AG08396 (cell line): Measurements from ENCODE around the gene RAD51B.
"Not testable (repeated sequence)": the region's sequence is repeated elsewhere in the genome, so short reads cannot be mapped to it uniquely, and the experiment has no call there.

Source experiments
- DNase-seq: peaks from one replicate; pipeline ENCODE4 v3.0.0; 2012; ENCODE audit warnings: low spot score, mixed read lengths

The RAD51B gene

GRCh38 chr14:68176687-68177086 lies 357.1 kb downstream of the RAD51B start:
- no peak for DNase-seq

GRCh38 chr14:68177728-68178127 lies 358.1 kb downstream of the RAD51B start:
- DNase-seq, result no peak

GRCh38 chr14:68178282-68178681 lies 358.7 kb downstream of the RAD51B start:
- DNase-seq, result no peak

GRCh38 chr14:68181519-68182326 lies 362.1 kb downstream of the RAD51B start:
- no peak for DNase-seq

- DNase-seq, result no peak
These were observed 362.9 kb downstream of the RAD51B start for GRCh38 chr14:68182492-68182891.

- DNase-seq, result not testable (repeated sequence)
These were observed 367.1 kb downstream of the RAD51B start for GRCh38 chr14:68186500-68187276.

GRCh38 chr14:68188174-68188573 lies 368.6 kb downstream of the RAD51B start:
- DNase-seq, result no peak

- no peak for DNase-seq
These were observed 370.5 kb downstream of the RAD51B start for GRCh38 chr14:68190032-68190431.

- no peak for DNase-seq
These were observed 372.2 kb downstream of the RAD51B start for GRCh38 chr14:68191567-68192321.

- DNase-seq, result no peak
These were observed 373.4 kb downstream of the RAD51B start for GRCh38 chr14:68192935-68193334.

GRCh38 chr14:68193970-68194681 lies 374.5 kb downstream of the RAD51B start:
- DNase-seq, result no peak

GRCh38 chr14:68195126-68195525 lies 375.5 kb downstream of the RAD51B start:
- no peak for DNase-seq

GRCh38 chr14:68198713-68199495 lies 379.3 kb downstream of the RAD51B start:
- no peak for DNase-seq

GRCh38 chr14:68199554-68200151 lies 380.1 kb downstream of the RAD51B start:
- no peak for DNase-seq

GRCh38 chr14:68203871-68204270 lies 384.3 kb downstream of the RAD51B start:
- no peak for DNase-seq

GRCh38 chr14:68208218-68208617 lies 388.6 kb downstream of the RAD51B start:
- peak; percentile 26 for DNase-seq

- no peak for DNase-seq
These were observed 389.2 kb downstream of the RAD51B start for GRCh38 chr14:68208626-68209317.

- peak; percentile 65 for DNase-seq
These were observed 391.2 kb downstream of the RAD51B start for GRCh38 chr14:68210729-68211299.

GRCh38 chr14:68211421-68211820 lies 391.8 kb downstream of the RAD51B start:
- DNase-seq, result no peak

- DNase-seq, result no peak
These were observed 392.3 kb downstream of the RAD51B start for GRCh38 chr14:68211886-68212285.
